ENCODE measurements around the gene MYBPC2.

- peak; percentile 93 for TF ChIP-seq POLR2A (IDR thresholded peaks at IDR 0.05)
- TF ChIP-seq CTCF (IDR thresholded peaks at IDR 0.05 in 4 of 5, conservative IDR thresholded peaks at IDR 0.05 in 1 of 5): peak in 3 of 5 experiments; percentile 21 to 71 (median 69)
These were observed 67.5 kb downstream of the MYBPC2 start for GRCh38 chr19:50500060-50500752.
